Progenitor cell of endocrine pancreas (in vitro differentiated cells): Measurements from ENCODE around the gene SPTBN1. TPM values are rescaled to one million over a fixed set of nuclear protein-coding genes. Genes with fewer than 3 reads are reported as not detected.

ENCODE experiments used
- DNase-seq: peaks from one replicate; pipeline ENCODE4 v3.0.0; 2021; ENCODE audit warnings: low spot score; ENCODE audit not compliant: unreplicated experiment
- H3K27ac Mint-ChIP-seq: 2 replicates; pipeline ENCODE4 v1.8.0; 2021; ENCODE audit warnings: mild to moderate bottlenecking, moderate library complexity, mixed read lengths
- H3K27me3 Mint-ChIP-seq: 2 replicates; pipeline ENCODE4 v1.8.0; 2021; ENCODE audit warnings: mixed read lengths
- H3K36me3 Mint-ChIP-seq: 2 replicates; pipeline ENCODE4 v1.8.0; 2022; ENCODE audit warnings: mixed read lengths; ENCODE audit not compliant: insufficient read depth
- H3K4me1 Mint-ChIP-seq: 2 replicates; pipeline ENCODE4 v1.8.0; 2021; ENCODE audit warnings: low read depth, mixed read lengths
- H3K4me3 Mint-ChIP-seq: 2 replicates; pipeline ENCODE4 v1.8.0; 2021; ENCODE audit warnings: low read depth, mild to moderate bottlenecking, moderate library complexity, mixed read lengths
- H3K9me3 Mint-ChIP-seq: 2 replicates; pipeline ENCODE4 v1.8.0; 2021; ENCODE audit warnings: low read depth, mixed read lengths
- CTCF ChIP-seq: fragments of 200-600 bp; sonication (generic); IDR thresholded peaks from one replicate; pipeline ENCODE4 v1.5.0; 2021; ENCODE audit warnings: antibody characterized with exemption, mild to moderate bottlenecking; ENCODE audit not compliant: unreplicated experiment
- total RNA-seq: library from RNA; stranded (reverse); gene quantifications from 2 replicates; pipeline ENCODE4 v1.2.1, GENCODE V29; 2021

Gene SPTBN1
- total RNA-seq, 1 donor from 2014 or later: 287 TPM

- Mint-ChIP-seq H3K27ac (no peak overlapping the region), H3K4me1 (peaks cover 66% of the 10 kb centered on the region), H3K4me3 (no peak overlapping the region), H3K36me3 (peaks cover 10% of the 10 kb centered on the region), H3K27me3 (no peaks in the 10 kb centered on the region), H3K9me3 (peaks cover 4% of the 10 kb centered on the region)
- TF ChIP-seq CTCF: no peak
- no peak for DNase-seq
Measured at GRCh38 chr2:54603796-54604195, 147.7 kb downstream of the SPTBN1 start.

DNA sequence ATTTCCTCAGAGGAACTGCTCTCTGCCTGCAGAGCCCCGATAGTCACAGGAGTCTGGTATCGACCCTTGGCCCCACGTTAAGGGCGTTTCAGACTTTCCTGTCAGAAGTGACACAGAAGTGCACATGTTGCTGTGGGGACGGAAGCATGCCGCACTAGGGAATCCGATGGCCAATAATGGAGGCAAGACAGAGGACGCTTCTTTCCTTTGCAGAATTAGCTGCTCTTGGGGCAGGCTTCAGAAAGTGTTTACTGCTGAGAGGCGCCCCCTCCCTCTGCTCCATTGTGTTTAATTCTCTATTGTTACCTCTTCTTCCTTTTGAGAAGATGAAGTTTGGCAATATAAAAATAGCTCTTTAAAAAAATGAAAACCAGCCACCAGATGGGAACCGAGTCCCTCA, 148.7 kb downstream of the SPTBN1 start:
- TF ChIP-seq CTCF: no peak
- Mint-ChIP-seq H3K27me3 (no peaks in the 10 kb centered on the region), H3K27ac (peak overlapping the region; percentile 42), H3K9me3 (peaks cover 9% of the 10 kb centered on the region), H3K4me1 (peaks cover 65% of the 10 kb centered on the region), H3K4me3 (no peak overlapping the region), H3K36me3 (peaks cover 10% of the 10 kb centered on the region)
- DNase-seq: no peak

DNA sequence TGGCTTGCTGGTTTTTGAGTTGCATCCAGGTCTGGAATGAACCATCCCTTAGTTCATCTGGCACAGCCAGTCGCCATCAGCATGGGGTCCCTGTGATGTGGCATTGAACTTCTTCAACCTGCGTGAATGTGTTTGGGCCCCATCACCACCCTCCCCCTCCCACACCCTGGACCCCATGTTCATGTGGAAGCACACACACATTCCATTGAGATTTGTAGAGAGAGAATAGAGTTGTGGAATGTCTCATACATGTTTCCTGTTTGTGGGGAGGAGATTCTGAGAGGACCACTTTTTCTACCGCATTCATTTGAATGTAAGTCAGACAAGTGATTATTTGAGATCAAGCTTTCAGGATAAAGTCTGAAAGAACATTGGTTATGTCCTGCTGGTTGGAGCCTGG, 149.7 kb downstream of the SPTBN1 start:
- H3K27ac Mint-ChIP-seq: peak overlapping the region; percentile 69
- H3K27me3 Mint-ChIP-seq: no peaks in the 10 kb centered on the region
- DNase-seq: no peak
- H3K9me3 Mint-ChIP-seq: peaks cover 9% of the 10 kb centered on the region
- no peak overlapping the region for H3K4me3 Mint-ChIP-seq
- peaks cover 10% of the 10 kb centered on the region for H3K36me3 Mint-ChIP-seq
- TF ChIP-seq CTCF: no peak
- H3K4me1 Mint-ChIP-seq: peaks cover 62% of the 10 kb centered on the region

DNA sequence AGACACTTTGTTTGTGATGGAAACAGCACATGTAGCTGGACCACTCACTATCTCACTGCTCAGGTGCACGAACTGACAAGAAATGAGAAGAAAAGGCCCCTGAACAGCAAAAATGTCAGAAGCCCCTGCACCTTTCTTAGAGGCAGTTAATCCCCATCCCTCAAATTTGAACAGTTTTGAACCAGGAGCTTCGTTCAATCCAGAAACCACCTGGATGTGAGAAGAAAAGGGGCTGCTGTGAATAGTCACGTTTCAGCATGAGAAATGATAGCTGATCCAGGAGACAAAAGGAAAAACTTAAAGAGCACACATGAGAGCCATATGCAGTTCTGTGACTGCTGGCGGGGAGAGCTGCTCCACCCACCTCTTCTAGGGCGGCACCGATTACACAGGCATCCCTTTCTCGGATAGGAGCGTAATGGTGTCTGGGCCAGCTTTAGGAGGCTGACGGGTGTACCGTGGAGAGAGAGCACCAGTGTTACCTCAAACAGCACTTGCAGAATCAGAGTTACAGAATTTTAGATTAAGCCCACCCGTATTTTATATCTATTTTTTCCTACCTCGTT, 150.3 kb downstream of the SPTBN1 start:
- H3K4me1 Mint-ChIP-seq: peaks cover 57% of the 10 kb centered on the region
- TF ChIP-seq CTCF: no peak
- peaks cover 9% of the 10 kb centered on the region for H3K9me3 Mint-ChIP-seq
- H3K27me3 Mint-ChIP-seq: no peaks in the 10 kb centered on the region
- no peak overlapping the region for H3K4me3 Mint-ChIP-seq
- peaks cover 9% of the 10 kb centered on the region for H3K36me3 Mint-ChIP-seq
- H3K27ac Mint-ChIP-seq: no peak overlapping the region
- no peak for DNase-seq

- Mint-ChIP-seq H3K27me3 (no peaks in the 10 kb centered on the region), H3K27ac (no peak overlapping the region), H3K4me1 (peaks cover 50% of the 10 kb centered on the region), H3K36me3 (peaks cover 18% of the 10 kb centered on the region), H3K9me3 (peaks cover 9% of the 10 kb centered on the region), H3K4me3 (no peak overlapping the region)
- no peak for DNase-seq
- TF ChIP-seq CTCF: no peak
Measured at GRCh38 chr2:54608224-54608623, 152.1 kb downstream of the SPTBN1 start.
